ENCODE measurements around the gene CA5A. TPM values are rescaled to one million over a fixed set of nuclear protein-coding genes. Genes with fewer than 3 reads are reported as not detected.
A peak's percentile ranks its signal among the peaks of the same experiment; 100 is the strongest.
"Not testable (repeated sequence)": the region's sequence is repeated elsewhere in the genome, so short reads cannot be mapped to it uniquely, and the experiment has no call there.

The CA5A gene
- total and polyA plus RNA-seq, 2 experiments from 2014 or later, result not detected

DNA sequence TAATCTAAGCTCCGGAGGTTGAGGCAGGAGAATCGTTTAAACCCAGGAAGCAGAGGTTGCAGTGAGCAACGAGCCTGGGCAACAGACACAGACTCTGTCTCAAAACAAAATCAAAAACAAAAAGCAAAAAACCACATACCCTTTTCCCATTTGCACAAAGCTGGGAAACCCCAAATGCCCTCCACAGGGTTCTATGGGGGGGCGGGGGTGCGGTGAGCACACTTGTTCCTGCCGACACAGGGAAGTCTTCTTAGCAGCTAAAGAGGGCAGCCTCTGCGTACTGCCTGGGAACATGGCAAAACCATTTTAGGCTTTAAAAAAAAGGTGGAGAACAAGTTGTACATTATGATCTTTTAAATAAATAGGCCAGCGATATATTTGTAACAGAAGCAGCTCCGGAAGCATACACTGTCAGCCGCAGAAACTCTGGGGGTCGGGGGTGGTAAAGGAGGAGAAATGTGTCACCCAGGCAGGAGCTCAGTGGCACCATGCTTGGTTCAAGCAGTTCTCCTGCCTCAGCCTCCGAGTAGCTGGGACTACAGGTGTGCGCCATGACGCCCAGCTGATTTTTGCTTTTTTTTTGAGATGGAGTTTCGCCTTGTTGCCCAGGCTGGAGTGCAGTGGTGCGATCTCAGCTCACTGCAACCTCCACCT lies 70.3 kb downstream of the CA5A start:
- not testable (repeated sequence) for H3K9me3 Mint-ChIP-seq; H2AFZ ChIP-seq; H3F3A ChIP-seq (replicated peaks; ENCODE audit: low read depth); H3K27ac ChIP-seq (ENCODE audit: low read depth); DNase-seq (ENCODE audit: low spot score); H3K9me2 ChIP-seq (ENCODE audit: insufficient read depth); H3K27ac Mint-ChIP-seq; ATAC-seq; H3K36me3 ChIP-seq (ENCODE audit: insufficient read depth)
- Histone ChIP-seq H3K4me1 (ENCODE audit: insufficient read depth) (peaks cover 32% of the 10 kb centered on the region), H3K27me3 (ENCODE audit: insufficient read depth) (peaks cover 51% of the 10 kb centered on the region), H4K20me1 (replicated peaks; ENCODE audit: insufficient read depth) (peaks cover 61% of the 10 kb centered on the region), H3K4me3 (peak overlapping the region; percentile 96), H3K4me2 (peak overlapping the region; percentile 100), H3K79me2 (replicated peaks; ENCODE audit: insufficient read depth) (peaks cover 78% of the 10 kb centered on the region)
- Mint-ChIP-seq H3K4me1 (peaks cover 50% of the 10 kb centered on the region), H3K4me3 (peak overlapping the region; percentile 90), H3K27me3 (ENCODE audit: insufficient read depth, low read depth, poor library complexity) (peaks cover 59% of the 10 kb centered on the region), H3K36me3 (ENCODE audit: low read depth) (peaks cover 66% of the 10 kb centered on the region)

DNA sequence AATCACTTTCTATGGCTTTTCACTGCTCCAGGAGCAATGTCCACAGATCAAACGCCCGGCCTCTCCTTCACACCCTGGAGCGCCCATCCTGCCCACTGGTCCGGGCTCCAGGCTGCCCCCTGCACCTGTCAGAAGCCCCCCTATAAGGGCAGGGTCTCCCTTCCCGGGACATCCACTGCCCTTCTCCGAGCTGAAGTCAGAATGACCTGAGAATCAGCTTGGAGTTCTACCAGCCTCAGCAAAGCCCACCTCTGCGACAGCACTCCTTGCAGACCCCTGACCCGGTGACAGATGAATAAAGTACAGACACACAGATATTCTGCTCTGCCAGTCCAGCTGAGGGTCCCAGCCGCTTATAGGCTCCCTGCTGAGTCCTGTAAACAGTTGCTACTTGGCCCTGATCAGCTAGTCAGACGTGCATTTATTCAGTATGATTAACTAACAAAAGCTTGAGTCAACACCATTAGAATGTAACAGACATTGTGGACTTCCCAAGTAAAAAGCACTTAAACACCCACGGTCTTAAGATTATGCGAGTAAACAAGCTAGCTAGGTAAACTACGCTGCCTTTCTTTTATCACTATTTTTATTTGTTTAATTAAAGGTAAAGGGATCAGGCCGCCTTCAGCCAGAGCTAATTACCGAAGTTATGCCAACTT lies 71.9 kb downstream of the CA5A start:
- no peak overlapping the region for H2AFZ ChIP-seq
- 0 out of 2 replicates have a peak, but pooled peaks cover 4% of the 10 kb centered on the region for H3F3A ChIP-seq (replicated peaks; ENCODE audit: low read depth)
- peaks cover 2% of the 10 kb centered on the region; the same call in 1 of the 2 replicates for H3K36me3 ChIP-seq (ENCODE audit: insufficient read depth)
- Mint-ChIP-seq H3K27me3 (ENCODE audit: insufficient read depth, low read depth, poor library complexity) (peaks cover 52% of the 10 kb centered on the region), H3K4me1 (peaks cover 45% of the 10 kb centered on the region), H3K4me3 (peak overlapping the region; percentile 56; the same call in 1 of the 3 replicates), H3K36me3 (ENCODE audit: low read depth) (peaks cover 80% of the 10 kb centered on the region), H3K27ac (no peak overlapping the region), H3K9me3 (peaks cover 6% of the 10 kb centered on the region; the same call in 1 of the 3 replicates)
- peak overlapping the region; percentile 58 for H3K4me2 ChIP-seq
- H3K27me3 ChIP-seq (ENCODE audit: insufficient read depth), result peaks cover 51% of the 10 kb centered on the region
- H3K4me1 ChIP-seq (ENCODE audit: insufficient read depth), result peaks cover 21% of the 10 kb centered on the region
- peak overlapping the region; percentile 31 for H3K4me3 ChIP-seq
- H4K20me1 ChIP-seq (replicated peaks; ENCODE audit: insufficient read depth), result peaks cover 67% of the 10 kb centered on the region
- peak; percentile 52 for DNase-seq (ENCODE audit: low spot score)
- H3K79me2 ChIP-seq (replicated peaks; ENCODE audit: insufficient read depth), result peaks cover 93% of the 10 kb centered on the region
- TF ChIP-seq NANOG (IDR thresholded peaks at IDR 0.05; ENCODE audit: borderline replicate concordance), result peak; percentile 86
- TF ChIP-seq, protein P1, sequence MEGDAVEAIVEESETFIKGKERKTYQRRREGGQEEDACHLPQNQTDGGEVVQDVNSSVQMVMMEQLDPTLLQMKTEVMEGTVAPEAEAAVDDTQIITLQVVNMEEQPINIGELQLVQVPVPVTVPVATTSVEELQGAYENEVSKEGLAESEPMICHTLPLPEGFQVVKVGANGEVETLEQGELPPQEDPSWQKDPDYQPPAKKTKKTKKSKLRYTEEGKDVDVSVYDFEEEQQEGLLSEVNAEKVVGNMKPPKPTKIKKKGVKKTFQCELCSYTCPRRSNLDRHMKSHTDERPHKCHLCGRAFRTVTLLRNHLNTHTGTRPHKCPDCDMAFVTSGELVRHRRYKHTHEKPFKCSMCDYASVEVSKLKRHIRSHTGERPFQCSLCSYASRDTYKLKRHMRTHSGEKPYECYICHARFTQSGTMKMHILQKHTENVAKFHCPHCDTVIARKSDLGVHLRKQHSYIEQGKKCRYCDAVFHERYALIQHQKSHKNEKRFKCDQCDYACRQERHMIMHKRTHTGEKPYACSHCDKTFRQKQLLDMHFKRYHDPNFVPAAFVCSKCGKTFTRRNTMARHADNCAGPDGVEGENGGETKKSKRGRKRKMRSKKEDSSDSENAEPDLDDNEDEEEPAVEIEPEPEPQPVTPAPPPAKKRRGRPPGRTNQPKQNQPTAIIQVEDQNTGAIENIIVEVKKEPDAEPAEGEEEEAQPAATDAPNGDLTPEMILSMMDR (conservative IDR thresholded peaks at IDR 0.05; ENCODE audit: low read depth in 2 of 2), result no peak
- TF ChIP-seq, protein P2, sequence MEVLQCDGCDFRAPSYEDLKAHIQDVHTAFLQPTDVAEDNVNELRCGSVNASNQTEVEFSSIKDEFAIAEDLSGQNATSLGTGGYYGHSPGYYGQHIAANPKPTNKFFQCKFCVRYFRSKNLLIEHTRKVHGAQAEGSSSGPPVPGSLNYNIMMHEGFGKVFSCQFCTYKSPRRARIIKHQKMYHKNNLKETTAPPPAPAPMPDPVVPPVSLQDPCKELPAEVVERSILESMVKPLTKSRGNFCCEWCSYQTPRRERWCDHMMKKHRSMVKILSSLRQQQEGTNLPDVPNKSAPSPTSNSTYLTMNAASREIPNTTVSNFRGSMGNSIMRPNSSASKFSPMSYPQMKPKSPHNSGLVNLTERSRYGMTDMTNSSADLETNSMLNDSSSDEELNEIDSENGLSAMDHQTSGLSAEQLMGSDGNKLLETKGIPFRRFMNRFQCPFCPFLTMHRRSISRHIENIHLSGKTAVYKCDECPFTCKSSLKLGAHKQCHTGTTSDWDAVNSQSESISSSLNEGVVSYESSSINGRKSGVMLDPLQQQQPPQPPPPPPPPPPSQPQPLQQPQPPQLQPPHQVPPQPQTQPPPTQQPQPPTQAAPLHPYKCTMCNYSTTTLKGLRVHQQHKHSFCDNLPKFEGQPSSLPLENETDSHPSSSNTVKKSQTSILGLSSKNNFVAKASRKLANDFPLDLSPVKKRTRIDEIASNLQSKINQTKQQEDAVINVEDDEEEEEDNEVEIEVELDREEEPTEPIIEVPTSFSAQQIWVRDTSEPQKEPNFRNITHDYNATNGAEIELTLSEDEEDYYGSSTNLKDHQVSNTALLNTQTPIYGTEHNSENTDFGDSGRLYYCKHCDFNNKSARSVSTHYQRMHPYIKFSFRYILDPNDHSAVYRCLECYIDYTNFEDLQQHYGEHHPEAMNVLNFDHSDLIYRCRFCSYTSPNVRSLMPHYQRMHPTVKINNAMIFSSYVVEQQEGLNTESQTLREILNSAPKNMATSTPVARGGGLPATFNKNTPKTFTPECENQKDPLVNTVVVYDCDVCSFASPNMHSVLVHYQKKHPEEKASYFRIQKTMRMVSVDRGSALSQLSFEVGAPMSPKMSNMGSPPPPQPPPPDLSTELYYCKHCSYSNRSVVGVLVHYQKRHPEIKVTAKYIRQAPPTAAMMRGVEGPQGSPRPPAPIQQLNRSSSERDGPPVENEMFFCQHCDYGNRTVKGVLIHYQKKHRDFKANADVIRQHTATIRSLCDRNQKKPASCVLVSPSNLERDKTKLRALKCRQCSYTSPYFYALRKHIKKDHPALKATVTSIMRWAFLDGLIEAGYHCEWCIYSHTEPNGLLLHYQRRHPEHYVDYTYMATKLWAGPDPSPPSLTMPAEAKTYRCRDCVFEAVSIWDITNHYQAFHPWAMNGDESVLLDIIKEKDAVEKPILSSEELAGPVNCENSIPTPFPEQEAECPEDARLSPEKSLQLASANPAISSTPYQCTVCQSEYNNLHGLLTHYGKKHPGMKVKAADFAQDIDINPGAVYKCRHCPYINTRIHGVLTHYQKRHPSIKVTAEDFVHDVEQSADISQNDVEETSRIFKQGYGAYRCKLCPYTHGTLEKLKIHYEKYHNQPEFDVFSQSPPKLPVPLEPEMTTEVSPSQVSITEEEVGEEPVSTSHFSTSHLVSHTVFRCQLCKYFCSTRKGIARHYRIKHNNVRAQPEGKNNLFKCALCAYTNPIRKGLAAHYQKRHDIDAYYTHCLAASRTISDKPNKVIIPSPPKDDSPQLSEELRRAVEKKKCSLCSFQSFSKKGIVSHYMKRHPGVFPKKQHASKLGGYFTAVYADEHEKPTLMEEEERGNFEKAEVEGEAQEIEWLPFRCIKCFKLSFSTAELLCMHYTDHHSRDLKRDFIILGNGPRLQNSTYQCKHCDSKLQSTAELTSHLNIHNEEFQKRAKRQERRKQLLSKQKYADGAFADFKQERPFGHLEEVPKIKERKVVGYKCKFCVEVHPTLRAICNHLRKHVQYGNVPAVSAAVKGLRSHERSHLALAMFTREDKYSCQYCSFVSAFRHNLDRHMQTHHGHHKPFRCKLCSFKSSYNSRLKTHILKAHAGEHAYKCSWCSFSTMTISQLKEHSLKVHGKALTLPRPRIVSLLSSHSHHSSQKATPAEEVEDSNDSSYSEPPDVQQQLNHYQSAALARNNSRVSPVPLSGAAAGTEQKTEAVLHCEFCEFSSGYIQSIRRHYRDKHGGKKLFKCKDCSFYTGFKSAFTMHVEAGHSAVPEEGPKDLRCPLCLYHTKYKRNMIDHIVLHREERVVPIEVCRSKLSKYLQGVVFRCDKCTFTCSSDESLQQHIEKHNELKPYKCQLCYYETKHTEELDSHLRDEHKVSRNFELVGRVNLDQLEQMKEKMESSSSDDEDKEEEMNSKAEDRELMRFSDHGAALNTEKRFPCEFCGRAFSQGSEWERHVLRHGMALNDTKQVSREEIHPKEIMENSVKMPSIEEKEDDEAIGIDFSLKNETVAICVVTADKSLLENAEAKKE (CRISPR knock-in tag; IDR thresholded peaks at IDR 0.05), result no peak
- TF ChIP-seq, protein P3, sequence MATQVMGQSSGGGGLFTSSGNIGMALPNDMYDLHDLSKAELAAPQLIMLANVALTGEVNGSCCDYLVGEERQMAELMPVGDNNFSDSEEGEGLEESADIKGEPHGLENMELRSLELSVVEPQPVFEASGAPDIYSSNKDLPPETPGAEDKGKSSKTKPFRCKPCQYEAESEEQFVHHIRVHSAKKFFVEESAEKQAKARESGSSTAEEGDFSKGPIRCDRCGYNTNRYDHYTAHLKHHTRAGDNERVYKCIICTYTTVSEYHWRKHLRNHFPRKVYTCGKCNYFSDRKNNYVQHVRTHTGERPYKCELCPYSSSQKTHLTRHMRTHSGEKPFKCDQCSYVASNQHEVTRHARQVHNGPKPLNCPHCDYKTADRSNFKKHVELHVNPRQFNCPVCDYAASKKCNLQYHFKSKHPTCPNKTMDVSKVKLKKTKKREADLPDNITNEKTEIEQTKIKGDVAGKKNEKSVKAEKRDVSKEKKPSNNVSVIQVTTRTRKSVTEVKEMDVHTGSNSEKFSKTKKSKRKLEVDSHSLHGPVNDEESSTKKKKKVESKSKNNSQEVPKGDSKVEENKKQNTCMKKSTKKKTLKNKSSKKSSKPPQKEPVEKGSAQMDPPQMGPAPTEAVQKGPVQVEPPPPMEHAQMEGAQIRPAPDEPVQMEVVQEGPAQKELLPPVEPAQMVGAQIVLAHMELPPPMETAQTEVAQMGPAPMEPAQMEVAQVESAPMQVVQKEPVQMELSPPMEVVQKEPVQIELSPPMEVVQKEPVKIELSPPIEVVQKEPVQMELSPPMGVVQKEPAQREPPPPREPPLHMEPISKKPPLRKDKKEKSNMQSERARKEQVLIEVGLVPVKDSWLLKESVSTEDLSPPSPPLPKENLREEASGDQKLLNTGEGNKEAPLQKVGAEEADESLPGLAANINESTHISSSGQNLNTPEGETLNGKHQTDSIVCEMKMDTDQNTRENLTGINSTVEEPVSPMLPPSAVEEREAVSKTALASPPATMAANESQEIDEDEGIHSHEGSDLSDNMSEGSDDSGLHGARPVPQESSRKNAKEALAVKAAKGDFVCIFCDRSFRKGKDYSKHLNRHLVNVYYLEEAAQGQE (IDR thresholded peaks at IDR 0.05; ENCODE audit: unreplicated experiment), result no peak
- ATAC-seq, result no peak
- no peaks in the 10 kb centered on the region for H3K9me2 ChIP-seq (ENCODE audit: insufficient read depth)
- no peak overlapping the region for H3K27ac ChIP-seq (ENCODE audit: low read depth)

Data from GM23338 (cell line).